Stimulated activated CD4-positive, alpha-beta T cell treated with anti-CD3 and anti-CD28 coated beads, Interleukin-4, amount 100 ng/mL, for 24 hours (primary cell): ENCODE results near the gene ANAPC4.
A peak's percentile ranks its signal among the peaks of the same experiment; 100 is the strongest.

Experiments
- DNase-seq: peaks from one replicate; pipeline ENCODE4 v3.0.0-alpha.2; 2020

ANAPC4 gene

DNA sequence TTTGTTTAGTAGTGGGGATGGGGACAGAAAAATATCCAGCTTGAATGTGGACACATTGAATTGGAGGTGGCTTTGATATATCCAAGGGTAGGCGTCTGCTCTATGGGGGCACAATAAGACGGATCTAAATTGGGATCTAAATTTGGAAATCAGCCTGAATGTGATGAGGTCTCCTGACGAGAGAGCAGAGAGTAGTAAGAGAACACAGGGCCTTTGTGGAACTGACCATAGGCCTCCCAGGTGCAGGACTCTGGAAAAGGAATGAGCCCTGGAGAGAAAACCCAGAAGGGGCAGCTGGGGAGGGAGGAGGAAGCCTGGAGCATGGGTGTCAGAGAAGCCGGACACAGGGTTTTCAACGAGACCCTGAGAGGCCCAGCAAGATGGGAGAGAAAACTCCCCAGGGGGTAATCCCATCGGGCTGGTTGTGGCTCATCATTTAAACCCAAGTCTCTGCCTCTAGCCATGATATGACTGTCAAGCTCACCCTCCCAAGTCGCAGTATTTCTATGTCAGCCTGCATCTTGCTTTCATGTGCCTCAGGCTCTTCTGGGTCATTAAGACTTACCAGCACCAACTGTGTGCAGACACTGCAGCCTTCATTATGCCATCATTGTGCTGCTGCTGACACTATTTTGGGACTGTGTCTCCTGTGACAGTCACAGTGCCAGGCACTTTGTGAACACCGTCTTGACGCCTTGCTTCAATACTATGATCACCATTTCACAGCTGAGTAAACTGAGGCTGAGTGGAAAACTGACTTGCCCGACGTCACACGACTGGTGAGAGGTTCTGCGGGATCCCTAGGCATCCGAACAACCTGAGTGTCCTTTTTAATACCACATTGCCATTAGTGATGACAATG lies 57.1 kb downstream of the ANAPC4 start:
- DNase-seq: no peak

DNA sequence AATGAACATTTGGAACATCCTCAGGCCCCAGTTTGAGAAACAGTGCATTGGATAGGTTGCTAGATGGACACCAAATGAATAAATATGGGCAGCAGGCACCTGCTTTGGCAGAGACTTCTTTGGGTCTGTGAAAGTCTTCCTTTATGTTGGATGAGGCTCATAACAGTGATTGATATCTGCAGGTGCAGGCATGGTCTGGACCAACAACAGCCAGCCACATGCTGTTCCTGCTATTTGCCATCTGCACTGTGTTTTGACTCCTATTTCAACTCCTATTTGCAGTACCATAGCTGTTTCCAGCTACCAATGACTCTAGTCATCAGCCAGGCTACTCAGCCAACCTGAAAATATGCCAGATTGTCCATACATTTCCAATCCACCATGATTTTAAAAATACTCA lies 60.9 kb downstream of the ANAPC4 start:
- DNase-seq: no peak

GRCh38 chr4:25439918-25440477 lies 62.9 kb downstream of the ANAPC4 start:
- peak; percentile 54 for DNase-seq

DNA sequence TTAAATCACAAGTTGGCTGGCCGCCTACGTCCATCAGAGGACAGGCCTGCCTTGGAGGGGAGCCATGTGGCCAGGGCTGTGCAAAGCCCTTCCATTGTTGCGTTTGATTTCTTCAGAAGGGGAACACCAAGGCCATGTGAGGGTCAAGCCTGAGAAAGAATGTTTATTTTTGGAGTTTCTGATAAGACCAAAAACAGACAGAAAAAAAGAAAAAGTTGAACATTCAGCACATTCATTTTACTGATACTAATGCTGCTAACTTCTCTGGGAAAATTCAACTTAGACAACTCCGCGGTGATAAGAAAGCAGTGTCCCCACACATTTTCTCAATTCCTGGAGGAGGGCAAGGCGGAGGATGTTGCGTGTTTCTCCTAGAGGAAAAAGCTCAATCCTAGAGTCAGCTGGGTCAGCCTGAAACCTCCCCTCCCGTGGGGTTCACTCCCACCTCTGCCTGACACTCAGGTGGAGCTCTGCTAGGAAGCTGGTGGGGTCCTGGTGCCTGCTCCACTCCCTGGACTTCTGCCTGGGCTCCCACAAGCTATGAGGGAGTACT lies 63.5 kb downstream of the ANAPC4 start:
- no peak for DNase-seq

GRCh38 chr4:25441519-25442117 lies 64.6 kb downstream of the ANAPC4 start:
- DNase-seq: no peak

- no peak for DNase-seq
These were observed 65.8 kb downstream of the ANAPC4 start for GRCh38 chr4:25442863-25443307.

DNA sequence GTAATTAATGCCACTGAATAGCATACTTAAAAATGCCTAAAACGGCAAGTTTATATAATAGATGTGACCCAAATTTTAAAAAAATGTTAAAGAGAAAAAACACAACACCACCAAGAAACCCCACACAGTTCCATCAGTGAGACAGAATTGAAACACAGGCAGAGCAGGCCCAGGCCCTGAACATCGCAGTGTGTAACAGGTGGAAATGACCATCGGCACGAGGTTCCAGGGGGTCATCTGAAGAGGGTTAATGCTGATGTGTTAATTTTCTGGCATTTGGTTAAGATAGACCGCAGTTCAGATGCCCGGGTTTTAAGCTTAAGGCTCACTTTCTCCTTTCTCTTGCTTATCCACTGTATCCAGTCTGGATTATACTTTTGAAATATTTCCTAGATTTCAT lies 66.8 kb downstream of the ANAPC4 start:
- DNase-seq: no peak

DNA sequence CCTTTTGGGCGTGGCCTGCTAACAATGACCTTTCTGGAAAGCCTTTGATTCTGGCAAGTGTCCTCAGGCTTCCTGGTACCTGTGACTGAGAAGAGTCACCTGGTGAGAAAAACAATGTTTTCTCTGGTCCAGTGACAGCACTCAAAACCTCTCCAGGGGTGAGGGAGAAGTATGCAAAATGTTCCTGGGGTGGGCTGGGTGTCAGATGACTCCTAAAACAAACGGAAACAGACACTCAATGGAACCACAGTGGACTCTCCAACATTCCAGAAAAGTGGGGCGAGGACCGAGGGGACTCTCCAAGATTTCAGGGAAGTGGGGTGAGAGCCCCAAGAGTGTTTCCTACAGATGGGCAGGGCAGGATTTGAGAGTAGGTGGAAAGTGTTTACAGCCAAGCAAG lies 69.5 kb downstream of the ANAPC4 start:
- no peak for DNase-seq

DNA sequence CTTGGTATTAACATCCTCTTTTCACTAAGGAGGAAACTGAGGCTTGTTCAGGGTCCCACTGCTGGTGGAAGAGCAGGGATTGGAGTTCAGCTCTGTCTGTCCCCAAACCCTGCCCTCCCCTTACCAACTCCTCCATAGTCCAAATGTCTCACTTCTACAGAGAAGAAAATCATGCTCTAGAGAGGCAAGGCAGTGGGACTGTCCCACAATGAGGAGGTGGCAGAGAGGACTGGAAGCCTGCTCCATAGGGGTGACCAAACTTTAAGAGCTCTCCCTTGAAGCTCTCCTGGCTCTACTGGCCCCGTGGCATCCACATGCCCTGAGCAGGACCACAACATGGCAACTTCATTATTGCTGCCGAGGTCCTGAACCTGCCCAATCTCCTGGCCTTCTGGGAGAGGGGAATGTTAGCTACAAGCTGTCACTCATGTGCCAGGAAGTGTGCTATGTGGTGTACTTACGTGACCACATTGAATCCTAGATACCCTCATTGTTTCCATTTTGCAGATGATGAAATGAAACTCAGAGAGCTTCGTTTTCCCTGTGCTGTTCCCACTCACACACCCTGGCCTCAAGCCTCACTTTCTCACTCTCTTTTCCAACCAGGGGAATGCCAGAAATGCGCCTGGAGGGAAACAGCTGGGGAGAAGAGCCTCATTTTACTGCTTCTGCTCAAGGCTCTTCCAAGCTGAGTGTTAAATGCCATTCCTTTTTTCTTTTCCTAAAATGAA lies 71.5 kb downstream of the ANAPC4 start:
- DNase-seq: no peak

- no peak for DNase-seq
These were observed 72.2 kb downstream of the ANAPC4 start for GRCh38 chr4:25449270-25449669.

GRCh38 chr4:25449688-25450087 lies 72.6 kb downstream of the ANAPC4 start:
- no peak for DNase-seq

GRCh38 chr4:25450491-25450901 lies 73.4 kb downstream of the ANAPC4 start:
- no peak for DNase-seq

DNA sequence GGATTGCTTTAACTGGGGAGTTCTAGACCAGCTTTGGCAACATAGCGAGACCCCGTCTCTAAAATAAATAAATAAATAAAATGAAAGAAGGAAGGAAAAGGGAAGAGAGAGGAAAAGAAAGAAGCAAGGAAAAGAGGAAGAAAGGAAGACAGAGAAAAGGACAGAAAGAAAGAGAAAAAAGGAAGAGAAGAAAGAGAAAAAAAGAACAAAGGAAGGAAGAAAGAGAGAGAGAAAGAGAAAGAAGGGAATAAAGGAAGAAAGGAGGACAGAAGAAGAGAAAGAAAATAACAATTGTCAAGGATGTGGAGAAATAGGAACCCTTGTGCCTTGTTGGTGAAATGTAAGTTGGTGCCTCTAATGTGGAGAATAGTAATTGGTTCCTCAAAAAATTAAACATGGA lies 74.6 kb downstream of the ANAPC4 start:
- no peak for DNase-seq

DNA sequence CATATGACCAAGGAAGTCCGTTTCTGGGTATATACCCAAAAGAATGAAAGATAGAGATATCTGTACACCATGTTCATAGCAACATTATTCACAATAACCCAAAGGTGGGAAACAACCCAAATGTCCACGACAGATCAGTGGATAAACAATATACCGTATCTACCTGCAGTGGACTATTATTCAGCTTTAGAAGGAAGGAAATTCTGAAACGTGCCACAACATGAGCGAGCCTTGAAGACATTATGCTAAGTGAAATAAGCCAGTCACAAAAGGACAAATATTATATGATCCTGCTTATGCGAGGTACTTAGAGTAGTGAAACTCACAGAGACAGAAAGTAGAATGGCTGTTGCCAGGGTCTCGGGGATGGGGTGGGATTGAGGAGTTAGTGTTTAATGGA lies 75.0 kb downstream of the ANAPC4 start:
- DNase-seq: no peak

DNA sequence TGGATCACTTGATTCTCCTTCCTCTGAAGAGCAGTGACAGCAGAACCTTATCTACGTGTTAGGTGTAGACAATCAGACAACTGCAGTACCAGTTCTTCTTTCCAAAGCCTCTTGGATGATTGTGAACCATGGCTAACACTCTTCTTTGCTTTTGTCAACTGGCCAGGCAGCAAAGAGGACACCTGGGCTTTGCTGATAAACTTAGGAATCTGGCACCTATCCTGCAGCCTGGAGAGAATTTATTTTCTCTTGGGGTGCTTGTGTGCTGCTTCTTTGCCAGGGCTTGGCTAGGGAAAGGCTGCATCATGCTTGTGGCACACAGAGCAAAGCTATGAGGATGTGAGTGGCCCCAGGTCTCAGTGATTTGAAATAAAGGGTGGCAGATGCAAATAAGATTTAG lies 77.4 kb downstream of the ANAPC4 start:
- DNase-seq: no peak

DNA sequence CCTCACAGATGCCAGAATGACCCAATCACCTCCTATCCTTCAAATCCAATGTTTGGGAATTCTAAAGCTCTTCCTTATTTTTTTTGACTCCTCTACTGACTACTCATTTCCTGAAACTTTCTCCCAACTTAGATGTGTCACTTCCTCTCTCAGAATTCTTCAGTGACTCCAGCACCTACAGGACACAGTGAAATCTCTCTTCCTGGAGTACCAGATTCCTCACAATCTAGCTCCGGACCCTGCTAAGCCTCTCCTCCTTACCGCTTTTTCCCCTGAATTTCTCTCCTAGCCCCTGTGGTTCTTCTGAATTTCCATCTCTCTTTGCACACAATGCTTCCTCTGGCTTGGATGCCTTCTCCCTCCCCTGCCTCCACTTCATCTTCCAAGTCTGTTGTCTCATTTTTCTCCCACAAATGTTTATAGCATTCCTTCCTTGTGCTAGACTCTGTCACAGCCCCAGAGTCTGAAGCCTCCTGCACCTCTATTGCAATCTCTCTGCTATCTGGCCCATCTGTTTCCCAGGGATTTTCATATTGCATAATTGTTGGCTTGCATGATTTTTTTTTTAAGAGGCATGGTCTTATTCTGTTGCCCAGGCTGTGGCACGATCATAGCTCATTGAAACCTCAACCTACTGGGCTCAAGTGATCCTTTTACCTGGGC lies 80.1 kb downstream of the ANAPC4 start:
- DNase-seq: no peak

GRCh38 chr4:25466966-25467697 lies 90.1 kb downstream of the ANAPC4 start:
- DNase-seq: no peak

DNA sequence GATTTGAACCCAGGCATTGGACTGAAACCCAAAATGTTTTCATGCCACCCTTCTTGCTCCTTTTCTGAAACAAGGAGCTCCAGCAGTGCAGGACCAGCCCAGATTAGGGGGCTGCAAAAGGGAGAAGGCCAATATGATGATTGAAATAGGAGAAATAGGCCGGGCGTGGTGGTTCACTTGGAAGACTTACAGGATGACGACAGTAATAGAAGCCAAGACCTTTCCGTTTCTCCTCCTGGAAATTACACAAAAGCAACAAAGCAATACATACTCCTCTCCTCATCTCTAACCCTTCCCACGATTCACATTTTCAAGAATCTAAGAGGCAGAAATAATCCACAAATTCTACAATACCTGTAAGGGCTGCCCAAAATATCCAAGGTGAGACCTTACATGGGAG lies 90.8 kb downstream of the ANAPC4 start:
- no peak for DNase-seq
